Heart left ventricle (tissue), 13 donors: ENCODE measurements around the gene TICAM2.

ENCODE experiments used
- POLR2A ChIP-seq, 2 donors: fragments of 450-650 bp; IDR thresholded peaks; one replicate each; pipeline ENCODE4 v1.6.1; 2017; ENCODE audit warnings: antibody characterized with exemption in 2 of 2, mild to moderate bottlenecking in 2 of 2, moderate library complexity in 2 of 2
- TF ChIP-seq, protein P1 (sequence below), 12 donors: fragments of 200-600 bp; sonication (generic) in 4 of 12; IDR thresholded peaks; one replicate each; pipeline versions ENCODE4 v1.5.0 to v1.8.0; 2018 to 2022; ENCODE audit warnings: antibody characterized with exemption in 12 of 12, mild to moderate bottlenecking in 5 of 12
- donor health status: ischemic (EF 13 %, LVEDD 7.1; RV severe dilation, severe dysfunction).
- donor health status: DM: no; HTN: yes; CAD: no.
- donor health status: DM: no; HTN: no; CAD: no.
- donor health status: ischemic (EF 25% LVEDD 6.9; RV normal size, moderate dysfunction).
- donor health status: ischemic (EF 25% LVEDD 5.7; RV mildly dilated, moderate dysfunction).
- donor health status: ischemic (EF 35%, LVEDD 5.7; RV mildly dilated, moderate dysfunction).
- donor health status: nonischemic (EF 11% LVEDD 7.7; RV severe dilation, severe dysfunction).
- donor health status: DM: yes; HTN: yes; CAD: no.
- donor health status: PGD.
- donor health status: ischemic (EF 29% LVEDD 5.4; RV normal size, mild dysfunction).
- donor health status: nonischemic (EF 23%, LVEDD 6.1; RV moderate dilation, normal function).

DNA sequence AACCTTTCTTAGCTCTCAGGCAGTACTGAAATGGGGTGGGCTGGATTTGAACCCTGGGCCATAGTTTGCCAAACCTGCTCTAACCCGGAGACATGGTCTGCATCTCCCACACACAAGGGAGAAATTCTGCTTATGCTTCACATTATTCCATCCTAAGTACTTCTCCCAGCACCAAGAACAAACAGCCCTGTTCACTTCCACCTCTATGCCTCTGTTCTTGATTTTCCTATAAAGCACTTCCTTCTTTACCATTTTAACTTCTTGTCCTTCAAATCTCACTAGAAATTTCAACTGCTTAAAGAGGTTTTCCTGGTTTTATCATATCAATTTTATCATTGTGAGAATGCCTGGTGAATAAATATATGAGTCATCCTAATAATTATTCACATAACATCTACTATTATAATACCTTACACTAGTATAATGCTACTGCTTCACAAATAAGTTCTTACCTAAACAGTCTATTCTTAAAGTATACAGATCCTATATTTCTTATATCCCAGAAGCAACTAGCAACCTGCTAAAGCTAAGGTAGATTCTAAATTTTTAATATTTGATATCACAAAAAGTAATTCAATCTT, 70.4 kb downstream of the TICAM2 start:
- TF ChIP-seq, protein P1, sequence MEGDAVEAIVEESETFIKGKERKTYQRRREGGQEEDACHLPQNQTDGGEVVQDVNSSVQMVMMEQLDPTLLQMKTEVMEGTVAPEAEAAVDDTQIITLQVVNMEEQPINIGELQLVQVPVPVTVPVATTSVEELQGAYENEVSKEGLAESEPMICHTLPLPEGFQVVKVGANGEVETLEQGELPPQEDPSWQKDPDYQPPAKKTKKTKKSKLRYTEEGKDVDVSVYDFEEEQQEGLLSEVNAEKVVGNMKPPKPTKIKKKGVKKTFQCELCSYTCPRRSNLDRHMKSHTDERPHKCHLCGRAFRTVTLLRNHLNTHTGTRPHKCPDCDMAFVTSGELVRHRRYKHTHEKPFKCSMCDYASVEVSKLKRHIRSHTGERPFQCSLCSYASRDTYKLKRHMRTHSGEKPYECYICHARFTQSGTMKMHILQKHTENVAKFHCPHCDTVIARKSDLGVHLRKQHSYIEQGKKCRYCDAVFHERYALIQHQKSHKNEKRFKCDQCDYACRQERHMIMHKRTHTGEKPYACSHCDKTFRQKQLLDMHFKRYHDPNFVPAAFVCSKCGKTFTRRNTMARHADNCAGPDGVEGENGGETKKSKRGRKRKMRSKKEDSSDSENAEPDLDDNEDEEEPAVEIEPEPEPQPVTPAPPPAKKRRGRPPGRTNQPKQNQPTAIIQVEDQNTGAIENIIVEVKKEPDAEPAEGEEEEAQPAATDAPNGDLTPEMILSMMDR (IDR thresholded peaks at IDR 0.05), result no peak
- TF ChIP-seq POLR2A (IDR thresholded peaks at IDR 0.05), result no peak
